Stimulated activated CD4-positive, alpha-beta T cell treated with anti-CD3 and anti-CD28 coated beads, Interleukin-1b, Interleukin-23, amount 100 ng/mL, for 4 hours (primary cell): ENCODE measurements around the gene CHTOP.
"Not testable (repeated sequence)": the region's sequence is repeated elsewhere in the genome, so short reads cannot be mapped to it uniquely, and the experiment has no call there.

ENCODE experiments used
- DNase-seq, 2 donors: peaks; one replicate each; pipeline ENCODE4 v3.0.0-alpha.2; 2020; ENCODE audit warnings: low read depth in 2 of 2

CHTOP gene

DNA sequence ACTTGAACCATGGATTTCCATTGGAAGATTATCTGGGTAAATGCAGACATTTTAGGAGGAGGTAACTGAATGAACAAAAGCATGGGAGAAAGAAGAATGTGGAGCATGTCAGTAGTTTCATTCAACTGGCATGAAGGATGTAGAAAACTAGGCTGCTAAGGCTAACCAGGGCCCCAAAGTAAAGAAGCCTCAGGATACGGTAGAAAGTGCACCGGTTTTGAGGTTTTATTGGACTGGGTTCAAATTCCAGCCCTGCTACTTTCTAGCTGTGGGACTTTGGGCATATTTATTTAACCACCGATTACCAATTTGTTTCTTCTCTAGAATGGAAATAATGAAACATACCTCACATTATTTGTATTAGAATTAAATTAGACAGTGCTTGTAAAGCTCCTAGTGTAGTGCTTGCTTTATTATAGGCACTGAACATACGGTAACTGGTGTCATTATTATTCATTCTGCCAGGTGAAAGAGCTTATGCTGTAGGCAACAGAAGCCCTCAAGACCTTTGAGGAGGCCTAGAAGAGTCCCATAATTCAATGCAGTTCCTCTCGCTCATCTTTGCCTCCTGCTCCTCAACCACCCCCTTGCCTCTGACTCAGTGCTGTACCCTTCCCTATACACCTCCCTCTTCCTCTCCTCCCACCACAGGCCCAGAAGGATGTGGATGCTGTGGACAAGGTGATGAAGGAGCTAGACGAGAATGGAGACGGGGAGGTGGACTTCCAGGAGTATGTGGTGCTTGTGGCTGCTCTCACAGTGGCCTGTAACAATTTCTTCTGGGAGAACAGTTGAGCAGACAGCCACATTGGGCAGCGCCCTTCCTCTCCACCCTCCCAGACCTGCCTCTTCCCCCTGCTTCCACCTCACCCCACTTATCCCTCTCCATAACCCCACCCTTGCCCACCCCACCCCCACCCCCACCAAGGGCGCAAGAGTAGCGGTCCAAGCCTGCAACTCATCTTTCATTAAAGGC lies 2.5 kb upstream of the CHTOP start:
- no peak for DNase-seq

DNA sequence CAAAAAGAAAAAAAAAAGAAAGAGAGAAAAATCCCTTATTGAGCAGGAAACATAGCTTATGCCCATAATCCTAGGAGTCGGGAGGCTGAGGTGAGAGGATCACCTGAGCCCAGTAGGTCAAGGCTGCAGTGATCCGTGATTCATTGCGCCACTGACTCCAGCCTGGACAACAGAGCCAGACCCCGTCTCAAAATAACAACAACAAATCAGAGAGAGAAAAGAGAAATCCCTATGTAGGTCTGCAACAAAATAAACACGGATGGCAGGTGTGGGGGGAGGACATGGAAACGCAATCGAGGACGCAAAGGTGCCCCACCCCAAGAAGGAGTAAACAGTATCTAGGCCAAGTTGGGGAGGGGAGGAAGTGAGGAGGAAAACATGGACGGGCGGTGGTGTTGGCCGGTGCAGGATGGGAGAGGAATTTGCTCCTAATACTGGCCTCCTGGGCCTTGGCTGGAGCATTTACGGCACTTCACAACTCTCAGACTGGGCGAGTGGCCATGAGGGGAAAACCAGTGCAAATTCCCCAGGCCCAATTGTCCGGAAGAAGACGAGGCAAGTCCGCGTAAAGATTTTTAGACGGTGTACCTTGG lies 609 bp upstream of the CHTOP start:
- DNase-seq = no peak

DNA sequence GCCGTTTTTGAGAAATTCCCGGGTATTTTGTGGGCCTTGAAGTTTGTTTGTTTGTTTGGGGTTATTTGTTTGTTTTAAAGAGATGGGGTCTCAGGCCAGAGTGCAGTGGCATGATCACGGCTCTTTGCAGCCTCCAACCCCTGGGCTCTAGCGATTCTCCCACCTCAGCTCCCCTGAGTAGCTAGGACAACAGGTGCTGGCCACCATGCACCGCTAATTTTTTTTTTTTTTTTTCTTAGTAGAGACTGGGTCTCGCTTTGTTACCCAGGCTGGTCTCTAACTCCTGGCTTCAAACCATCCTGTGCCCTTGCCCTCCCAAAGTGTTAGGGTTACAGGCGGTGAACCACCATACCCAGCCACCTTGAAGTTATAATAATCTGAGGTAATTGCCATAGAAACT lies 2.0 kb downstream of the CHTOP start:
- DNase-seq = no peak

DNA sequence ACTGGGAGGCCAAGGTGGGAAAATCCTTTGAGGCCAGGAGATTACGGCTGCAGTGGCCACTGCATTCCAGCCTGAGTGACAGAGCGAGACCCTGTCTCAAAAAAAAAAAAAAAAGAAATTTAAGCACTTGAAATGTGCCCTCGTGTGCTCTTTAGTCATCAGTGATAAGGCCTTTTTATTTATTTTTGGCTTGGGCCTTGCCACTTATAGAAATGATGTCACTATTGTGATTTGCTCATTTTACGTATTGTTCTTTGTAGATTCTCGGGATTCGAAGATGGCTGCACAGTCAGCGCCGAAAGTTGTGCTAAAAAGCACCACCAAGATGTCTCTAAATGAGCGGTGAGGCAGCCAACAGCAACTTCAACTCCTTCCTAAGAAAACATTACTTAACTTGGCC lies 2.4 kb downstream of the CHTOP start:
- no peak for DNase-seq

DNA sequence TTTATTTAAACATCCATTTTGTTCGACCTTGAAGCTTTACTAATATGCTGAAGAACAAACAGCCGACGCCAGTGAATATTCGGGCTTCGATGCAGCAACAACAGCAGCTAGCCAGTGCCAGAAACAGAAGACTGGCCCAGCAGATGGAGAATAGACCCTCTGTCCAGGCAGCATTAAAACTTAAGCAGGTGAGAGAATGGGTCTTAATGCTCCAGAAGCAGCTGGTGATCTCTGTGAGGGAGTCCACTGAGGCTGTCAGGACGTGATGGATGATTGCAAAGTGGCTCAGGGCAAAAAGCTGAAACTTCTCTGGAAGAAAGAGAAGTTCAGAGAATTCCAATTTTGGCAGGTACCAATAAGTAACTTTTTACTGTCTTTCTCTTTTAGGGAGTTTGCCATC lies 4.4 kb downstream of the CHTOP start:
- no peak for DNase-seq

DNA sequence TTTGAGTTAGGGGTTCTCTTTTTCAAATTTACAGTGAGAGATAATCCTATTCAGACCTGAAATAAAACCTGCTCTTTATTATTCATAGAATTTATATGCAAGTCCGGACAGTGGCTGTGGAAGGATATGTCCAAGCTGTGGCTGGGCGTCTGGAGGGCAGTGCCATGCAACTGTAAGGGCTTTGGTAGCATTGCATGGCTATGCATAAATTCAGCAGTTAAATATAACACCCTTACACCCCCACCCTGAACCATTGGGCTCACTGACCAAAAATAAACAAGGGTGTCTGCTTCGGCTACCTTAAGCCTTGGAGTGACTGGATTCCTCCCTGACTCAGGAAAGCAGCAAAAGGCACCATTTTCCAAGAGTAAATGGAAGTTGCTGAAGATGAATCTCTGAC lies 5.4 kb downstream of the CHTOP start:
- DNase-seq = no peak

DNA sequence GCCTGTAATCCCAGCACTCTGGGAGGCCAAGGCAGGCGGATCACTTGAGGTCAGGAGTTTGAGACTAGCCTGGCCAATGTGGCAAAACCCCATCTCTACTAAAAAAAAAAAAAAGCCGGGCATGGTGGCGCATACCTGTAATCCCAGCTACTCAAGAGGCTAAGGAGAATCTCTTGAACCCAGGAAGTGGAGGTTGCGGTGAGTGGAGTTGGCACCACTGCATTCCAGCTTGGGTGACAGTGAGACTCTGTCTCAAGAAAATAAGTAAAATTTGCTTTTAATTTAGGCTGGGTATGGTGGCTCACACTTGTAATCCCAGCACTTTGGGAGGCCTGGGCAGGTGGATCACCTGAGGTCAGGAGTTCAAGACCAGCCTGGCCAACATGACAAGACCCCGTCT lies 6.3 kb downstream of the CHTOP start:
- DNase-seq = not testable (repeated sequence)

DNA sequence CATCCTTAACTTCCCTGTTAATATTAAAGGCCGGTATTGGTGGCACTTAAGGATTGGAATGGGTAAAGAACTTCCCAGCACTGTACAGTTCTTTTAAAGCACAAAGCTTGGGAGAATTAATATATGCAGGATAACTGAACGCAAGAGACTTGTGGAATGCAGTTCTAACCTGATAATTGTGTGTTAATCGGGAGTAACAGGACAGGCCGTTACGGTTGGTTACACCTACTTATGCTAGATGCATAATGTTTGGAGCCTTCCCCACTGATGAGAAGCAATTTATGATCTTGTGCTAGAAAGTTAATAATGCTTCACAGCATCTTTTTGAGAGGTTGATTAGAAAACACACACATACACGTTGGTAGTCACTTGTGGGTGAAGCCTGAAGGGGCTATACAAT lies 7.0 kb downstream of the CHTOP start:
- no peak for DNase-seq

DNA sequence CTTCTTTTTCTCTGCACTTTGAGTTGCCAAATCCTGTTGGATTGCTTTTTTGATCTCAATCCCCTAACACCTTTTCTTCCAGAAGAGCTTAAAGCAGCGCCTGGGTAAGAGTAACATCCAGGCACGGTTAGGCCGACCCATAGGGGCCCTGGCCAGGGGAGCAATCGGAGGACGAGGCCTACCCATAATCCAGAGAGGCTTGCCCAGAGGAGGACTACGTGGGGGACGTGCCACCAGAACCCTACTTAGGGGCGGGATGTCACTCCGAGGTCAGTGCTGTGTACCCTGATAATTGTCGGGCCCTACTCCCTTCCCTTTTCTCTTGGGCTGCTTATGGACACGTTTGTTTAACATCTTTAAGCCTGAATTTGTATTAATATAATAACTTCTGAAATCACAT lies 8.3 kb downstream of the CHTOP start:
- DNase-seq = no peak

DNA sequence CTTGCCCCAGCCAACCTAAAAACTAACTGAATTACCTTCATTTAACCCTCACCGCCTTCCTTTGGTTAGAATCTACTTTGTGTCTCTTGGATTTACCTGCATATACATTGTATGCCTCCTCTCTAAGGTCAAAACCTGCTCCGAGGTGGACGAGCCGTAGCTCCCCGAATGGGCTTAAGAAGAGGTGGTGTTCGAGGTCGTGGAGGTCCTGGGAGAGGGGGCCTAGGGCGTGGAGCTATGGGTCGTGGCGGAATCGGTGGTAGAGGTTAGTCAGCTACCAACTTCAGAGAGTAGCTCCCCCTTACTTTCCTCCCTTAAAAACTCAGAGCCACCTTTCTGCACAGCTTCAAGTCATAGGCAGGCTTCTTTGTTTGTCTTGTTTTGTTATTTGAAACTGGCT lies 9.2 kb downstream of the CHTOP start:
- DNase-seq = no peak

DNA sequence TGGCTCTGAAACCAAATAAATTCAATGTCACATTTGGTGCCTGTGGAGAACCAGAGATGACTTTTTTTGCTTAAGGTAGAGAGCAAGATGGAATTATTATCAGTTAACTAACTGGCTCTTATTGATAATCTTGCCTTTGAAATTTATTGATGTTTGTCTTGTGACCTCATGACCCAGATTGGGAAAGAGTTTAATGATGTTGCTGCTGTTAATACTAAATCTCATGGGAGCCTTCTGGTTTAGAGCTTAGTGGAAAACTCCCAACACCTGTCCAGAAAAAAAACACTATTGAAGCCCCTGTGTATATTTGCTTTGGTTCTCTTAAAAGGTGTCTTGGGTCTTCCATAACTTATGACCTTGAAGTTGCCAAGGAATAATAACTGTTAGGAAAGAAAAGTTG lies 9.9 kb downstream of the CHTOP start:
- DNase-seq = no peak

DNA sequence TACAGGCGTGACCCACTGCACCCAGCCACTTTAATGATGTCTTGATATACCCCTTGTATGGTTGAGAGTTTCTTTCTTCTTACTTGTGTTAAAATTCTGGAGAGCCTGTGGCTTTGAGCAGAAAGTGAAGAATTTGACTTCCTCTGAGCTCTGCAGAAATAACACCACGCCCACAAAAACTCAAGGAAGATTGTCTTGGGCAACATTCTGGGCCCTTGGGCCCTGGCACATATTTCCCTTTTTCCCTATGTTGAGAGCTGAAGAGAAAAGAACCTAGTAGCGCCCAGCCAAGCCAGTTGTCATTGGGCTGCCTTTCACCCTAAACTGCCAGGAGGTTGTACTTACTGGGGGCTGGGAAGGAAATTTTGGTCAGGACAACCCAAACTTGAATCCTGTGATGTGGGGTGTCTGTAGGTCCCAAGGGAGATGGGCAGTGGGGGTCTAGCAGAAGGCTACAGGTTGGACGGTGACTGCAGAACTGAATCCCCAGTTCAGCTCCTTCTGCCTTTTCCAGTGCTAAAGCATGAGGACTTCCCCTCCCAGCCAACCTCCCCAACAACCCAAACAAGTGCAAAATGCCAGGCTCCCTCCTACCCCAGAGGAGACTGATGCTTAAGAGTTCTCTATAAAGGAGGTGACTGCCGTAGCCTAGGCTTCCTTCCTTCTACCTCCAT lies 12.9 kb downstream of the CHTOP start:
- no peak for DNase-seq

DNA sequence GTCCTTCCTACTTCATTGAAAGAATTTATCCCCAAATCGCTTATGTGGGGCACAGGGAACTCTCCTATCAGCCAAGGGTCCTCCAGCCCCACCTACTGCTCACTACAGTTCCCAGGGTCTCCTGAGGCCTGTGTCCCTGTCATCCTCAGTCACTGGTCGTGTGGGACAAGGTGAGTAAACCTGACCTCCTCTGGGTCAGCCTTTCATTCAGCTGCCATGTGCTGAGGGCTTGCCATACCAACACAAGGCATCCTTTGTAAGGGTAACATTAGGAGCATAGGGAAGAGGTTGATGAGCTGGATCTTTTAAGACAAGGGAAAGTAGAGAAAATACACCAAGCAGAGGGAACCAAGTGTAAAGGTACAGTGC lies 13.5 kb downstream of the CHTOP start:
- DNase-seq = no peak

DNA sequence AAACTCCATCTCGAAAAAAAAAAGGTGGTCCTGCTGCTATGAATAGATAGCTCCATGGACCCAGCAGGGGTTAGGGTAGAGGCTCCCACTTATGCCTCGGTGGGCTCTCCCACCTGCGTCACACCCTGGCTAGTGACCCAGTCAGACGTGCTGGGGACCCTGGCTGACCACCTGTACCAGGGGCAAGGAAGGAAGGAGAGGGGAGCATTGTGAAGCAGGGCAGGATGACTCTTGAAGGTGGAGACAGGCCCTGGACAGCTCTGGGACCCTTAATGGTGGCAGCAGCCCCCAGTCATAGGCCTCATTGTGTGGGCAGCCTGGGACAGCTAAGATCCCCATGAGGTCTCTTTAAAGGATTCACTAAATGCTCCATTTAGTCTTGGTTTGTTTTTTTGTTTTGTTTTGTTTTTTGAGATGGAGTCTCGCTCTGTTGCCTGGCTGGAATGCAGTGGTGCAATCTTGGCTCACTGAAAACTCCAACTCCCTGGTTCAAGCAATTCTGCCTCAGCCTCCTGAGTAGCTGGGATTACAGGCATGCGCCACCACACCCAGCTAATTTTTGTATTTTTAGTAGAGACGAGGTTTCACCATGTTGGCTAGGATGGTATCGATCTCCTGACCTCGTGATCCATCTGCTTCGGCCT lies 14.3 kb downstream of the CHTOP start:
- DNase-seq = no peak

DNA sequence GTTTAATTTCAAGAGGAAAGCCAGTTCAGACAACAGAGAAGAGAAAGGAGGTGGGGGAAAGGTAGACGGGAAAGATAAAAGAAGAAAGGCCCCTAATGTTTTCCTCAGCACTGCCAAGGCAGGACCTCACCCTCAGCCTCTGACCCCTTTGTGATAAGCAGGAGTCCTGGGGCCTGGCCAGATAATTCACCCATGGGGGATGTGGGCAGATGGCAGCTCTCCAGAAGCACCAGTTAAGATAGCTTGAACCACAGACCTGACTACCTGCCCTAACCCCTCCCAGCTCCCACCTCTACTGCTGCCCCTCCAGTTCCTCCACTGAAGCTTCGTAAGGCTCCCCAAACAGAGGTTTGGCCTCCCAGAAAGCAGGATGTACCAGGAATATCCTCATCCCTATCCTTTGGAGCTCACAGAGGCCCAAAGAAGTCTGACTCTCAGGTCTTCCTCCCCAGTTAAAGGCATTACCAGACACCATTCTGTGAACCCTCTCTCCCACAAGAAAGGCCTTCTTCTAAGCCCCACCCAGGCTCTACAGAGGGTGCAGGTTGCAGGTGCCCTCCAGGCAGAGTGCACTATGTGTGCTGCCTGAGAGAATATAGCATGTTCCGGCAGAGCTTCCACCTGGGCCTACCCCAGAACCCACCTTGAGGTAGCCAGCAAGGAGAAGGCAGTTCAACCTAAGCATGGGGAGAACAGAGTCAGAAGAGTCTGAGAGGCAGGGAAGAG lies 15.4 kb downstream of the CHTOP start:
- DNase-seq = no peak

DNA sequence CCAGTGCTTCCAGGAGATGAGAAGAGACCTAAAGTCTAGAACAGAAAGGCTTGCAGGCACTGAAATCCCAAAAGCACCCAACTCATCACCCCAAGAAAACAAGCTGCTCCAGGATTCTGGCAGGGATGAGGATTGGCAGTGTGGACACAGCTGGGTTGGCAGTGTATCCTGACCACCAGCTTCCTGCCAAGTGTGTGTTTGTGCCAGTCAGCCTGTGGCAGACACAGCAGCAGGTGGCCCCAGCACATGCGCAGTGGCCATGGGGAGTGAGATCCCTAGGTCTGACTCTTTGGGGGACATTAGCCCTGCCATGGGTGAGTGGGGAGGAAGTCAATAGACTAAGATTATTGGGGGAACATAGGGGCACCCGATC lies 16.0 kb downstream of the CHTOP start:
- no peak for DNase-seq

DNA sequence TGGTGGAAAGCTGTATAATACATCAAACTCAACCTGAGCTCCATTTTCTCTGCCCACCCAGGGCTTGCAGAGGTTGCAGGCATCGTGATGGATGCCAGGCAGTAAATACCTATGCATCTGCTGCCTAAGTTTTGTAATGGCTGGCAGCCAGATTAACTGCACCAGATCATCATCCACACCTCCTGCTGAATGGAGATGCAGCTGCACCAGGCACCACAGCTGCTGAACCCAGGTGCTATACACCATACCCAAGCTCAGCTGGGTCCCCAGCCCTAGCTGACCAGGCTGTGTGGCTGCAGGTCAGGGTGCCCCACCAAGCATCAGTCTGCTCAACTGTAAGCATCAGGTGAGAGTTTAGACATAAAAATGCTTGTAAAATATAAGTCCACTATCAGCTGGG lies 17.9 kb downstream of the CHTOP start:
- no peak for DNase-seq

DNA sequence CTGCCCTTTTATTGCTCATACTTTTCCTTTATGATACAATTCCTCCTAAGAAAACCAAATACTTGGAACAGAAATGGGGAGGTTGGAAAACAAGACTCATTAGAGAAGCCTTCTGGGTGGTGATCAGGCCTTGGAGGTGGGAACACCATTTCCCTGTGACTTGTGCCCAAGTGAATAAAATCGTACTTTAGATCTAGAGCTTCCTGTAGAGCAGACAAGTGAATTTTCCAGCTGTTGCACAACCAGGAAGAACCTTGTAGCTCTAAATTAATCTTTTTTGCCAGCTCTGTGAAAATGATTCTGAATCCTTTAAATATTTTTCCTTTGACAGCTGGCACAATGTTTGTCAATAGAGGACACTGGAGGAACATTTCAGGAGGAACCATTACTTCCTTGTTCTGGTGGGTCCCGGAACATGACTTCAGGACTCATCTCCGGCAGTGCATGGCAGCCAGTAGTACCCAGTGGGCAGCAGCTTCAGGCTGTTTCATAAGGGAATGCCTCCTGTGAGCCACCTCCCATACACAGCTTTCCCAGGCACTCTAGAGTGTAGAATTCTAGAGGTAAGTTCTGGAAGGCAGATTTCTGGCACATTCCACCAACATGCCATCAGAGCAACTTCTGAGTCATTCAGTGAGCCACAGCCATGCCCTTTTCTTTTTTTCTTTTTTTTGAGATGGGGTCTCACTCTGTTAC lies 19.1 kb downstream of the CHTOP start:
- DNase-seq = no peak

DNA sequence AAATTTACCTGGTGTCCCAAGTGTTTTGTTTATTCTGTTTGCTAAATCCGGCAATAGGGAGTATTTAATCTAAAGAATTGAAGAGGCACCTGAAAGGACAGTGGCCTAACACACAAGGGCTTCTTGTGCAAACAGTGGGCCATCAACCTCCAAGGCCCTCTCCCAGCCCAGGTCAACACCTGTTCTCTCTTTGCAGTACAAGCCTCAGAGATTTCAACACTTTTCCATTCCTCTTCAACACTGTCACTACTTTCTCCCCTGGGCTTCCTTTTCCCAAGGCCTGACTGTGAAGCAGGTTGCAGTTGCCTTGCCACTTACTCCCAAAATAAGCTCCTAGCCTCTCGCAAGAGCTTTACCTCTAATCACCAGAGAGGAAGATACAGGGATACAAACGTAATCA lies 21.5 kb downstream of the CHTOP start:
- DNase-seq = no peak

DNA sequence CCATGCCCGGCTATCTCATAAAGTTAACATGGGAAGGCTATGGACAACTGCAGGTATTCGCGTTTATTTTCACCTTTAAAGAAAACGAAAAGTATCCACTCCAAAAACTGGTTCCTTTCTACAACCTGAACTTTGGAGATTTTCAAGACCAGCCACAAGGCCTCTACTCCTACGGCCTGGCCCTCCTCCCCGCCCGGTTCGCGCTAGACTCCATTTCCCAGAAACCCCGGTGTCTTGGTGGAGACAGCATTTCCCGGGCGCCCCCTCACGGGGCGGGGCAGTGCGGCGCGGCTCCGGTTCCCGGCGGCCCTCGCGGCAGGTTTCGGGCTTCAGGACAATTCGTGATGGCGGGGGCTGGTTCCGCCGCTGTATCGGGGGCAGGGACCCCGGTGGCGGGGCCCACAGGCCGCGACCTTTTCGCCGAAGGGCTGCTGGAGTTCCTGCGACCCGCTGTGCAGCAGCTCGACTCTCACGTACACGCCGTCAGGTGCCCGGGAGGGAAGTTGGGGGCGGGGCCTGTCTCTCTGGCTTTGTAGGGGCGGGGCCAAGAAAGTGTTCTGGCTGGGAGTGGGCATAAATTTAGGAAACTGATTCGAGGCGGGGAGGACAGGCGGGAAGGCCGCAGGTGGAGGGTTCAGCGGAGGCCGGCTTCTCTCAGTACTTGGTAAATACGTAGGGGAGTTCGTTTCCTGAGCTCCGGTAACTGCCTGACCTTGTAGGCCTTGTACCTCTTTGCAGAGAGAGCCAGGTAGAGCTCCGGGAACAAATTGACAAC lies 24.7 kb downstream of the CHTOP start, which contains the start of gene SNAPIN:
SNAPIN (plus strand) TSS at position 304 of the 775 bp plus-strand sequence; CDS start at position 345, 41 bp downstream.
- peak; percentile 85 for DNase-seq
